ENCODE data around the gene DNAJA4.

GRCh38 chr15:78247911-78248310 lies 16.5 kb upstream of the DNAJA4 start:
- TF ChIP-seq ZNF274 (IDR thresholded peaks at IDR 0.05; ENCODE audit: low read depth, low read length), result no peak
- TF ChIP-seq SUZ12 (IDR thresholded peaks at IDR 0.05; ENCODE audit: extremely low read depth, insufficient read depth, insufficient read length), result no peak
- TF ChIP-seq YY1 (IDR thresholded peaks at IDR 0.05; ENCODE audit: insufficient read depth, insufficient read length), result no peak

Data from NT2/D1 (cell line).